ENCODE results near the gene FKBP1B.

DNA sequence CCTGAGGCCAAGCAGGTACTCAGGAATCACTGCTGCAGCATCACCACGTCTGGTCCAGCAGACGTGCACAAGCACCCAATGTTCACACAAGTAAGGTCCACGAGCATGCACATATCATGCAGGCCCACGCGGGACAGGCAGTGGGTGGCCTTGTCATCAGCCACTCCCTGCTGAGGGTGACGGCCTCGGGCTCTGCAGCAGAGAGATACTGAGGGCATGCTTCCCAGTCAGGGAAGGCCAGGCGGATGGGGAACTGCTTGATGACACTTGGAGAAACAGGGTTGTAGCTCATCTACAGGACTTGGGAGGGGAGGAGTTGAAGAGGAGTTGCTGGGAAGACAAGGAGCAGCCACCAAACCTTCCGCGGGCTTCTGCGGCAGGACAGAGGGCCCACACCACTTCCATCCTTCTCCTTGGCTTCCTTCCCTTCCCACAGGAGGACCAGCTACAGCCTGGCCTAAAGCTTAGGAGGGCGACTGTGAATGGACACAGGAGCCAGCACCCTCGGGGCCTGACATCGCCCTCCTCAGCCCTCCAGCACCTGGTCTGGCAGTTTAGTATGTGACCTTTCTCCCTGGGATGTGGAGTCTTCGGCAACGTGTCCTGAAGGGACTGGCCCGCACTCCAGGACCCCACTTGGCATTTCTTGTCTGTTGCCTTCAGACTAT lies 24.4 kb upstream of the FKBP1B start:
- TF ChIP-seq, protein P1, sequence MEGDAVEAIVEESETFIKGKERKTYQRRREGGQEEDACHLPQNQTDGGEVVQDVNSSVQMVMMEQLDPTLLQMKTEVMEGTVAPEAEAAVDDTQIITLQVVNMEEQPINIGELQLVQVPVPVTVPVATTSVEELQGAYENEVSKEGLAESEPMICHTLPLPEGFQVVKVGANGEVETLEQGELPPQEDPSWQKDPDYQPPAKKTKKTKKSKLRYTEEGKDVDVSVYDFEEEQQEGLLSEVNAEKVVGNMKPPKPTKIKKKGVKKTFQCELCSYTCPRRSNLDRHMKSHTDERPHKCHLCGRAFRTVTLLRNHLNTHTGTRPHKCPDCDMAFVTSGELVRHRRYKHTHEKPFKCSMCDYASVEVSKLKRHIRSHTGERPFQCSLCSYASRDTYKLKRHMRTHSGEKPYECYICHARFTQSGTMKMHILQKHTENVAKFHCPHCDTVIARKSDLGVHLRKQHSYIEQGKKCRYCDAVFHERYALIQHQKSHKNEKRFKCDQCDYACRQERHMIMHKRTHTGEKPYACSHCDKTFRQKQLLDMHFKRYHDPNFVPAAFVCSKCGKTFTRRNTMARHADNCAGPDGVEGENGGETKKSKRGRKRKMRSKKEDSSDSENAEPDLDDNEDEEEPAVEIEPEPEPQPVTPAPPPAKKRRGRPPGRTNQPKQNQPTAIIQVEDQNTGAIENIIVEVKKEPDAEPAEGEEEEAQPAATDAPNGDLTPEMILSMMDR (IDR thresholded peaks at IDR 0.05): no peak
- TF ChIP-seq EP300 (IDR thresholded peaks at IDR 0.05) (no peak), POLR2A (IDR thresholded peaks at IDR 0.05) (no peak)

Data from upper lobe of left lung (tissue), 4 donors.